Measurements from ENCODE around the gene CCDC146.

CCDC146 gene

DNA sequence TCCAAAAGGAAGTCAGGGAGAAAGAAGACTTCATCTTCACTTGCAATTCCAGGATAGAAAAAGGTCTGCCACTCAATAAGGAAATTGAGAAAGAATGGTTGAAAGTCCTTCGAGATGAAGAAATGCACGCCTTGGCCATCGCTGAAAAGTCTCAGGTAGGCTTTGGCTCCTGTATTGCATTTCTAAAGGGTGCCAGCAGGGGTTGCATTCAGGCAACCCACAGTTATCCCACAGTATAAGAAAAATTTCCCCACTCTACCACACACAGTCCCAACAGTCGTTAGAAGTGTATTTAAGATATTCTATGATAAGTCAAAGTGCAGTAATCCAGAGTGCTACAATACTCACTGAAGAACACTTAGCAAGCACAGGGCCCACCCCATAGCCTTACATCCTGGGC lies 170.6 kb downstream of the CCDC146 start:
- no peak for DNase-seq

DNA sequence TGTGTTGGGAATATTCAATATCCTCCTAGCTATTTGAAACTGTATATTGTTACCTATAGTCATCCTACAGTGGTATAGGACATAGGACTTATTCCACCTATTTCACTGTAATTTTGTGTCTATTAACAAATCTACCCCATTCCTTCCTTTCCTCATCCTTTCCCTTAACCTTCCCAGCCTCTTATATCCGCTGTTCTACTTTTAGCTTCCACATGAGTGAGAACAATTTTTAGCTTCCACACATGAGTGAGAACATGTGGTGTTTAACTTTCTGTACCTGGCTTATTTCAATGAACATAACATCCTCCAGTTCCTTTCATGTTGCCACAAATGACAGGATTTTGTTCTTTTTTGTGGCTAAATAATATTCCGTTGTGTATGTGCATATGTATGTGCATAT lies 173.1 kb downstream of the CCDC146 start:
- no peak for DNase-seq

- DNase-seq = peak; percentile 65 to 70
Observed at GRCh38 chr7:77306231-77307067, 184.0 kb downstream of the CCDC146 start.

DNA sequence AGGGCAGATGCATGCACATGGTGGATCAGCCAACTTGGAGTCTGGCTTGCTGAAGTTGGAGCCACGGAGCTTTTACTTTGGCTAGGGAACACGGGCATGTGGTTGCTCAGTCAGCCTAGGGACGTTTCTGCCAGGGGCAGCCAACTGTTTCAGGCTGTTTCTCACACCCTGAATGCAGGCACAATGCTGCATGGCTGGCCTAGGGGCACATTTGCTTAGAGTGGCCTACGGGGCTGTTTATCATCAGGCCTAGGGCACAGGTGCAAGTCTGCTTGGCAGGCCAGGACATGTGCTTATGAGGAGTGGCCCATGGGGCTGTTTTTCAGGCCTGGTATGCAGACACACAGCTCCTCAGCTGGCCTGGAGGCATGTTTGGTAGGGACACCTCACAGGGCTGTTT lies 186.4 kb downstream of the CCDC146 start:
- DNase-seq = no peak

DNA sequence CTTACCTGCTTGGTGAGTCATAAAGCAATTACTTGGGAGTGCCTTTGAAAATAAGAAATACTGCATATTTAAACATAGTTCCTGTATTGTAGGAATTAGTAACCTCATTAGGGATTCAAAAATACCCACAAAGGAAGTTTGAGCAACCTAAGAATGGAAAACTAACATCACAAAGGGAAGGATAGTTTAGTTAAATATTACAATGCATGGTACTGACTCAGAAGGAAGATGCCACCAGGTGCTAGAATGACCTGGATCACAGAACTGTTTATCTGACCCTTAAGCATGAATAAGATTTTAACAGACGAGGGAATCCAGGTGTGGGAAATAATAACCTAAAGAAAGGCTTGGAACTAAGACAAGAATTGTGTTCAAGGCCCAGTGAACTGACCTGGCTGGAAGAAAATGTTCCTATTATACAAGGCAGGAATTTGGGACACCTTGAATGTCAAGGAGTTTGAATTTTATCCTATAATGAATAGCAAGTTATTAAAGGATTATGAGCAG lies 187.4 kb downstream of the CCDC146 start:
- no peak for DNase-seq

DNA sequence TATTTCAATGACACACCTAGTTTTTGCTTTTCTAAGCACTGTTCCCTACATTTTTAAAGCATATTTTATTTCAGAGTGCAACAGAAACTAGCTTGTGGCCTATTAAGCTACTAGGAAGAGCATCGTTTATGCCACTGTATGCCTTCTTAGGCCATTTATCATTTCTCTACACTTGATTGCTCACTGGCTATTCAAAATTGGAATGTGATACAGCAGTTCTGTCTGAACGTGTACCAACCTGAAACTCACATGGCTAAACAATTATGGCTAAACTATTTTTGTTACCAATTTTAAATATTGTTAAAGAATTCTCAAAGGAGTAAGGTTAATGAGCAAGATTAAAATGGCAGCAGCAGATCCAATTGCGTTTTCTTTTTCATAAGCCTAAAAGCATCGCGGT lies 188.6 kb downstream of the CCDC146 start:
- no peak for DNase-seq

GRCh38 chr7:77313085-77313484 lies 190.7 kb downstream of the CCDC146 start:
- no peak for DNase-seq

- DNase-seq = no peak
Observed at GRCh38 chr7:77313876-77314480, 191.6 kb downstream of the CCDC146 start.

GRCh38 chr7:77315182-77315591 lies 192.8 kb downstream of the CCDC146 start:
- no peak for DNase-seq

- DNase-seq = peak; percentile 82 to 90
Observed at GRCh38 chr7:77316219-77316978, 194.0 kb downstream of the CCDC146 start.

DNA sequence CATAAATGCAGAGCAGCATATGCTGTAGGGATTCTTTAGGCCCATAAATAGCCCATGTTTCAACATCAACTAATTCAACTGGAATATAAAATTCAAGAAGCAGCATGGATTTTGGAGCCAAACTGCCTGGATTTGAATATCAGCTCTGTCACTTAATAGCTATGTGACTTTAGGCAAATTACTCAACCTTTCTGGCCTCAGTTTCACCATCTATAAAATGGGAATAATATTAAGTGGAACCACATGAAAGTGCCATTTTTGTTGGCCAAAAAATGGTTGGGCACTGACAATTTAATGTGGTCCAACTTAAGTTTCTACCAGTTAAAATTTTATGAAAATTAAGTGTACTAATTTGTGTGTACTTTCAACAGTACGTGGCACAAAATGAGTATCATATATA lies 195.6 kb downstream of the CCDC146 start:
- no peak for DNase-seq

DNA sequence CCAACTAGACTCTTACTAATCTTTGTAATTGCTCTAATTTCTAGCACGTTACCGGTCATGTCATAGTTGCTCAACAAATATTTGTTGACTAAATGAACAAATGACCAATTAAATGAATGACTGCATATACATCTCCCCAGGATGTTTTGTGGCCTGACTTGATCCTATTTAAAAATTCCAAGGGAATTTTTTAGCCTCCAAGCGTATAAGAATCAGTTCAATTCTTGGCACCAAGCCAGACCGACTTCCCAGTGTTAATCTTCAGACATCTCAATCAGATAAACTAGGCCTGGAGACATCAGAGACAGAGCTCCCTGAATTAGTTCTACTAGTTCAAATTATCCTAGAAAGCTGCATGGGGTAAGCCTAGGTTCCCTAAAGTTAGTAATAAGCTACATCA lies 197.7 kb downstream of the CCDC146 start:
- DNase-seq = no peak

DNA sequence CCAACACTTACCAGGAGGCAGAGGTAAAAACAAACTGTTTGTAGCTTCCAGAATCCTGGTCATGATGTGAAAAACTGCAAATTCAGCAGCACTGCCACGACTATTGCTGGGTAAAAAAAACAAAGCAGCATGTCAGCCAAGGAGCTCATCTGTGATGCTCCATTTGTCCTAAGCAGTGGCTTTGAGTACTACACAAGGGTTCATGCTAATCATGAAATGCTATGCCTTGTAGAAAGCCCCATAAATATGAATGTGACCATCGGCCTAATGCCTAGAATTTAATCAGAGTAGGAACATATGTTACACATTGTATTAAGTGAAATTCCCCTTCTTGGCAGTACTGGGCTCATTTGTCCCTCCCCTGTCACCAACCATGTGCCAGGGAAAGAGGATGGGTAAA lies 198.3 kb downstream of the CCDC146 start:
- no peak for DNase-seq

GRCh38 chr7:77321300-77321699 lies 198.9 kb downstream of the CCDC146 start:
- no peak for DNase-seq

GRCh38 chr7:77326131-77326530 lies 203.7 kb downstream of the CCDC146 start:
- DNase-seq = no peak

- DNase-seq = peak; percentile 92 to 93
Observed at GRCh38 chr7:77327067-77327931, 204.9 kb downstream of the CCDC146 start.

- DNase-seq = peak; percentile 76 to 86
Observed at GRCh38 chr7:77327932-77328628, 205.7 kb downstream of the CCDC146 start.

- DNase-seq = peak; percentile 11 to 27
Observed at GRCh38 chr7:77328669-77329068, 206.3 kb downstream of the CCDC146 start.

DNA sequence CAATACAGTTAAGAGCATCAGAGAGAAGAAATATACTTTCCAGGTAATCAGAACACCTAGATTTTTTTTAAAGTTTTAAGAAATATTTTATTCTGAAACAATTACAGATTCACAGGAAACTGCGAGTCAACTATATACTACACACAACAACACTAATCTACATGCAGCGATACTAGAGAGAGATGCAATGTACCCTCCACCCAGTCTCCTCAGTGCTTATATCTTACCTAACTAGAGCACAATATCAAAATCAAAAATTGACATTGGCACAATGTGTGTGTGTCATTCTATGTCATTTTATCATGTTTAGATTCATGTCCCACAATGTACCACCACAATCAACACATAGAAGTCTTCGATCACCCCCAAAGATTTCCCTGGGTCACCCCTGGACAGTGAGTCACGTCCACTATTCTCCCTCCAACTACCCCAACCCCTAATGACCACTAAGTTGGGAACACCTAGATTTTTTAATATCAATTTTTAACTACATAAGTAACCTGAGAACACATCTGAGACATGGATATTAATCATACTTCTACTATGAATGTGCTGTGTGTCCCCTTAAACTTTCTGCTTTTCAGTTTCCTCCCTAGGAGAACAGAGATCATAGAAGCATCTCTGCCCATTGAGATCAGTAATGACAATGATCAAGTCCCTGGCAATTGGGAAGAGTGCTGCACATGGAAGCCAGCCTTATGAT lies 207.2 kb downstream of the CCDC146 start:
- no peak for DNase-seq

- peak; percentile 62 to 71 for DNase-seq
Observed at GRCh38 chr7:77330169-77330882, 207.9 kb downstream of the CCDC146 start.
